ENCODE results near the gene MAB21L3. TPM values are rescaled to one million over a fixed set of nuclear protein-coding genes. Genes with fewer than 3 reads are reported as not detected.

The MAB21L3 gene
- total and polyA plus RNA-seq, 8 donors = 0.18 to 0.60 TPM; not detected in 6

GRCh38 chr1:116176306-116176789 lies 65.1 kb downstream of the MAB21L3 start:
- H3K36me3 ChIP-seq = no peaks in the 10 kb centered on the region
- WGBS, 5 donors = 87 to 94% (median 90%) methylated on average over 4 of the region's 4 CpGs
- no peak for DNase-seq
- no peak overlapping the region for H3K4me3 ChIP-seq
- no peak overlapping the region for H3K27ac ChIP-seq
- no peaks in the 10 kb centered on the region for H3K27me3 ChIP-seq
- intact Hi-C loops (cut with DNase I; ENCODE audit: low total_unique reads) = no loop called here
- no peak for TF ChIP-seq EP300 (IDR thresholded peaks at IDR 0.05)
- no peak for TF ChIP-seq CTCF (IDR thresholded peaks at IDR 0.05)
- TF ChIP-seq POLR2A (IDR thresholded peaks at IDR 0.05) = no peak
- no peak for TF ChIP-seq POLR2AphosphoS5 (IDR thresholded peaks at IDR 0.05)
- H3K9me3 ChIP-seq = no peaks in the 10 kb centered on the region
- peaks cover 0 to 11% (median 4%) of the 10 kb centered on the region in 4 donors for H3K4me1 ChIP-seq

DNA sequence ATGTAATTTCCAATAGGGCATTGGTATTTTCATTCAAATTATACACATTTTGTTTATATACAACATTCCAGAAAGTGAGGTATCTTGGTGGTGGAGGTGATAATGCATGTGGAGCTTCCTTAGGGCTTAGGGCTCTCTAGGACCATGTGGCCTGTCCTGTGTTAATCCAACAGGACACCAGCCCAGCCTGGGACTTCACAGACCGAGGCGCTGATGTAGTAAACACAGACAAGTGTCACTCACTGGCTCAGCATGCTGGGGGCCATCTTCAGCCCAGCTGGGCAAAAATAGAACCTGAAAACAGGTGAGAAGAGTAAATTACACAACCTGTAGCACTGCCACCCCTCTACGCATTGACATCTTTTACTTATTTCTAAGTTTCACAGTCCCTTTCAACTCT lies 66.7 kb downstream of the MAB21L3 start:
- Histone ChIP-seq H3K36me3 (no peaks in the 10 kb centered on the region), H3K27ac (no peak overlapping the region), H3K4me3 (no peak overlapping the region), H3K27me3 (no peaks in the 10 kb centered on the region), H3K9me3 (no peaks in the 10 kb centered on the region), H3K4me1 (peaks cover 0 to 11% (median 4%) of the 10 kb centered on the region in 4 donors)
- intact Hi-C loops (cut with DNase I; ENCODE audit: low total_unique reads) = no loop called here
- WGBS, 5 donors = 92 to 100% (median 97%) methylated on average over 3 of the region's 3 CpGs
- TF ChIP-seq POLR2A (IDR thresholded peaks at IDR 0.05) (no peak), POLR2AphosphoS5 (IDR thresholded peaks at IDR 0.05) (no peak), CTCF (IDR thresholded peaks at IDR 0.05) (no peak), EP300 (IDR thresholded peaks at IDR 0.05) (no peak)
- DNase-seq = no peak

- H3K27ac ChIP-seq = no peak overlapping the region
- TF ChIP-seq POLR2AphosphoS5 (IDR thresholded peaks at IDR 0.05) = no peak
- TF ChIP-seq CTCF (IDR thresholded peaks at IDR 0.05) = no peak
- TF ChIP-seq EP300 (IDR thresholded peaks at IDR 0.05) = no peak
- no peak for TF ChIP-seq POLR2A (IDR thresholded peaks at IDR 0.05)
- peaks cover 0 to 11% (median 4%) of the 10 kb centered on the region in 4 donors for H3K4me1 ChIP-seq
- peaks cover 0 to 4% (median 0%) of the 10 kb centered on the region in 3 donors for H3K27me3 ChIP-seq
- intact Hi-C loops (cut with DNase I; ENCODE audit: low total_unique reads) = no loop called here
- DNase-seq = peak; percentile 23 to 31
- no peaks in the 10 kb centered on the region for H3K9me3 ChIP-seq
- no peaks in the 10 kb centered on the region for H3K36me3 ChIP-seq
- H3K4me3 ChIP-seq = no peak overlapping the region
- 26 to 80% (median 57%) methylated on average over 1 of the region's 1 CpG for WGBS, 5 donors
These were observed 67.6 kb downstream of the MAB21L3 start for GRCh38 chr1:116178837-116179236.

DNA sequence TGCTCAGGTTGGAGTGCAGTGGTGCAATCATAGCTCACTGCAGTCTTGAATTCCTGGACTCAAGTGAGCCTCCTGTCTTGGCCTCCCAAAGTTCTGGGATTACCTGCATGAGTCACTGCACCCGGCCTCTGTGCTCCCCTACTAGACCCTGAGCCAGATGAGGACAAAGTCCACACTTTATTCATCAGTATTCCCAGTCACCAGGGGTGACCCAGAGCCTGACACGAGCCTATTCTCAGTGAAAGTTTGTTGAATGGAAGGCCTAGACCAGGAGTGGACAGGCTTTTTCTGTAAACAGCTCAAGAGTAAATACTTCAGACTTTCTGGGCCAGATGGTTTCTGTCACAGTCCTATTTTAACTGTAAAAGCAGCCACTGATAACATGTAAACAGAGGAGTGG lies 68.2 kb downstream of the MAB21L3 start:
- WGBS, 5 donors = 10 to 28% (median 21%) methylated on average over 2 of the region's 2 CpGs
- DNase-seq = peak in 1 of 2 donors; percentile 48
- intact Hi-C loops (cut with DNase I; ENCODE audit: low total_unique reads) = no loop called here

More for the DNA sequence above, 68.2 kb downstream of the MAB21L3 start:
- Histone ChIP-seq H3K4me3 (no peak overlapping the region), H3K36me3 (no peaks in the 10 kb centered on the region), H3K4me1 (peaks cover 0 to 11% (median 4%) of the 10 kb centered on the region in 4 donors), H3K27ac (no peak overlapping the region), H3K27me3 (peaks cover 0 to 4% (median 0%) of the 10 kb centered on the region in 3 donors), H3K9me3 (no peaks in the 10 kb centered on the region)
- TF ChIP-seq EP300 (IDR thresholded peaks at IDR 0.05) = no peak
- TF ChIP-seq POLR2A (IDR thresholded peaks at IDR 0.05) = no peak
- no peak for TF ChIP-seq POLR2AphosphoS5 (IDR thresholded peaks at IDR 0.05)
- no peak for TF ChIP-seq CTCF (IDR thresholded peaks at IDR 0.05)
